ENCODE results near the gene SH3BP1.

DNA sequence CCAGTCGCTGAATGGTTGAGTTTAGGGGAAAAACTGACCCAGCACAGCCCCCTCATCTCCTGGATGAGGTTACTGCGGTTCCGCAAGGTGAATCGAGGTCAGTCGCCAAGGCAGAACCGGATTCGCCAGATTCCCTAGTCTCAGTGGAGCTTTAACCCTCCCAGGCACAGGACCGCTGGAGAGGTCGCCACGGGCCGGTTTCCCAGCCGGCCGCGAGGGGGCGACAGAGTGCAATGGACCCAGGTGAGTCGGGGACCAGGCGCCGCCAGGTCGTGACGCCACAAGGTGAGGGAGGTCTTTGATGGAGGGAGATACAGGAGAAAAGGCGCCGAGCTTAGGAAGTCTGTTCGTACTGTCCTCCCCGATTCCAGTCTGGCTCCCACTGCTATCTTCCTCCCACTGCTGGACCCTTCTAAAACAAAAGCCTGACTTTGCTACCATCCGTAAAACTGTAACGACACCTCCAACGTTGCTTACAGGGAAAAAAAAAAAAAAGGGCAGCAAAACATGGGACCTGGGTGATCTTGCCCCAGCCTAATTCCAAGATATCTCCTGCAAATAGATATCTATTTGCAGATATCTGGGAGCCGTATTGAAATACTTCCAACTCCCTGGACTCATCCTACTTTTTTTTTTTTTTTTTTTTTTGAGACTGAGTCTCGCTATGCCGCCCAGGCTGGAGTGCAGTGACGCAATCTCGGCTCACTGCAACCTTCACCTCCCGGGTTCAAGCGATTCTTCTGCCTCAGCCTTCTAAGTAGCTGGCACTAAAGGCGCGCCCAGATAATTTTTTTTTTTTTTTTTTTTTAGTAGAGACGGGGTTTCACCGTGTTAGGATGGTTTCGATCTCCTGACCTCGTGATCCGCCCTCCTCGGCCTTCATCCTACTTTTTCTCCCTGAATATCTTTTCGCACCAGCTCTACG lies 32.2 kb upstream of the SH3BP1 start:
- TF ChIP-seq CTCF (IDR thresholded peaks at IDR 0.05) (peak; percentile 90 to 95 (median 92)), POLR2A (IDR thresholded peaks at IDR 0.05) (no peak)

All from uterus (tissue), 2 donors.